K562 (cell line): Measurements from ENCODE around the gene EML2. TPM values are rescaled to one million over a fixed set of nuclear protein-coding genes. Genes with fewer than 3 reads are reported as not detected.

ENCODE experiments used
- FOXK2 ChIP-seq, 2 experiments: fragments of 450-650 bp; IDR thresholded peaks in 1 of 2; conservative IDR thresholded peaks in 1 of 2; 2 replicates each; pipeline ENCODE4 v1.6.1; 2016; ENCODE audit warnings: low read depth in 2 of 2, mild to moderate bottlenecking in 1 of 2
- MNT ChIP-seq, 2 experiments: fragments of 450-650 bp; conservative IDR thresholded peaks; 2 replicates each; pipeline ENCODE4 v1.6.1; 2017; ENCODE audit warnings: mild to moderate bottlenecking in 2 of 2, moderate library complexity in 2 of 2
- PPARD ChIP-seq: fragments of 250-450 bp; sonication (Bioruptor Pico); IDR thresholded peaks from 2 replicates; pipeline ENCODE4 v1.8.0; 2022; ENCODE audit warnings: inconsistent platforms, mild to moderate bottlenecking, moderate library complexity
- XRCC4 ChIP-seq: IDR thresholded peaks from one replicate; pipeline ENCODE4 v1.6.1; 2011; ENCODE audit not compliant: insufficient read depth, insufficient read length; ENCODE audit errors: extremely low read depth
- ZBTB40 ChIP-seq, 2 experiments: fragments of 450-650 bp in 1 of 2; sonication (generic) in 1 of 2; formaldehyde crosslinking in 1 of 2; IDR thresholded peaks; 2 replicates each; pipeline versions ENCODE4 v1.7.1 to v1.9.0; 2016 to 2022; ENCODE audit warnings: inconsistent platforms in 1 of 2, mild to moderate bottlenecking in 1 of 2, missing genetic modification reagents in 1 of 2
- ZKSCAN8 ChIP-seq: fragments of 200-800 bp; sonication (Bioruptor generic); IDR thresholded peaks from 2 replicates; pipeline ENCODE4 v1.6.1; 2016; ENCODE audit warnings: missing genetic modification characterization, missing compliant biosample characterization
- polyA plus RNA-seq, 8 experiments: library from polyadenylated mRNA; depleted of rRNA in 4 of 8; stranded (reverse) in 5 of 8; unstranded in 3 of 8; fragments of >200 nt; fragmentation: Nextera tagmentation in 2 of 8; fragmentation: Illumina TruSeq in 1 of 8; extraction: Ambion mirVana in 2 of 8; extraction: Trizol in 1 of 8; gene quantifications; 2 replicates each; pipeline versions ENCODE4 v1.2.1 to v1.2.3, GENCODE V29; 2011 to 2014; ENCODE audit warnings: inconsistent platforms in 1 of 8, missing spikeins in 1 of 8
- total RNA-seq, 7 experiments: library from RNA; depleted of rRNA in 6 of 7; stranded (reverse); fragments of >200 nt in 6 of 7; fragmentation: Illumina TruSeq in 2 of 7; extraction: Trizol in 2 of 7; gene quantifications; 2 replicates each; pipeline versions ENCODE4 v1.2.1 to v1.2.3, GENCODE V29; 2011 to 2021; ENCODE audit warnings: low replicate concordance in 1 of 7

Gene EML2
- total and polyA plus RNA-seq, 9 of the 15 experiments (the other 6 are each of a cell fraction or from before 2014, with no cell fraction given): 2.6 to 69.6 (median 24.8) TPM

- 0 out of 2 replicates have a peak, but pooled peaks have one; percentile 17 for TF ChIP-seq ZBTB40 (IDR thresholded peaks at IDR 0.05)
- TF ChIP-seq ZBTB40 (CRISPR knock-in tag; IDR thresholded peaks at IDR 0.05): no peak
- TF ChIP-seq XRCC4: no peak
- TF ChIP-seq MNT (conservative IDR thresholded peaks at IDR 0.05): peak in 1 of 2 experiments; percentile 34; a peak in 1 of 4 replicates
- no peak for TF ChIP-seq PPARD
- peak; percentile 91 to 93 for TF ChIP-seq FOXK2 (conservative IDR thresholded peaks at IDR 0.05 in 1 of 2, IDR thresholded peaks at IDR 0.05 in 1 of 2; ENCODE audit: low read depth in 2 of 2)
- TF ChIP-seq ZKSCAN8 (CRISPR knock-in tag): no peak
Observed at GRCh38 chr19:45681391-45682015, 42.3 kb upstream of the EML2 start (continued).
